Mesangial cell (primary cell): ENCODE measurements around the gene CBX4. TPM values are rescaled to one million over a fixed set of nuclear protein-coding genes. Genes with fewer than 3 reads are reported as not detected.

Experiments
- total RNA-seq: library from RNA; depleted of rRNA; stranded (reverse); fragments of >200 nt; gene quantifications from 2 replicates; pipeline ENCODE4 v1.2.3, GENCODE V29; 2015

Gene CBX4
- 8.8 and 12.2 TPM in 2 replicates for total RNA-seq

DNA sequence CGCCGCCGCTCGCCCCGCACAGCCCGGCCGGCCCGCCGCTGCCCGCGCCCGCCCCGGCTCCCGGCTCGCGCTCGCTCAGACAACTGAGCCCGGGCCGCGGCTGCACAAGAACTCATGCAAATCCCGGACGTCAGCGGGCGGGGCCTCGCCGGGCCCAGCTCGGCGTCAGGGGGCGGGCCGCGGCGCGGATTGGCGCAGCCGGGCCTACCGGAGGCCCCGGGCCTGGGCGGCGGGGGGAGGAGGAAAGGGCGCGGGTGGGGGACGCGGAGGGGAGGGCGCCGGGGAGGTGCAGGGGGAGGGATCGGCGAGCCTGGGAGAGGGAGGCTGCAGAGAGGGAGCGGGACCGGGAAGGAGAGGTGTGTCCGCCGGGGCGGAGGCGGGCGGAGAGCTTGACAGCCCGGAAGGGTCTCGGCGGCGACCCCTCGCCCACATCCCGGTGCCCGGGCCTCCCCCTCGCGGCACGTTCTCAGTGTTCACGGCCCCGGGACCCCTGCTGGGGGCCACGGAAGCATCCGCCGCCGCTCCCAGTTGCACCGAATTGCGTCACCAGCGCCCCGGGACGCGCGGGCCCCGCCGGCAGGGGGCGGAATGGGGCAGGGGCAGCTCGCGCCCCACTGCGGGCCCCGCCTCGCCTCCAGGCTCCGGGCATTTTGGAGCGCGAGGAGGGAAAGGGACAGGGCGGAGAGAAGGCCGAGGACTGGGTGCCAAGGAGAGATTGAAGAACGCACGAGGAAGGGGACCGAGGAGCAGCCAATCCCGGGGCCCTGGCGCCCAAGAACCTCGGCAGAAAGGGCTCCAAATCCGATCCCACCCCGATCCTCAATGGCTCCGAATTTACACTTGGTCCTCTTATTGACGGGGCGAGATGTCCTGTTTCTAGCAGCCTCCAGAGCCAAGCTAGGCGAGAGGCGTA, at the start of gene CBX4:
TSS of gene CBX4 (minus strand) at position 85 of the 913 bp plus-strand sequence. CDS start 189 bp downstream, outside the sequence.

DNA sequence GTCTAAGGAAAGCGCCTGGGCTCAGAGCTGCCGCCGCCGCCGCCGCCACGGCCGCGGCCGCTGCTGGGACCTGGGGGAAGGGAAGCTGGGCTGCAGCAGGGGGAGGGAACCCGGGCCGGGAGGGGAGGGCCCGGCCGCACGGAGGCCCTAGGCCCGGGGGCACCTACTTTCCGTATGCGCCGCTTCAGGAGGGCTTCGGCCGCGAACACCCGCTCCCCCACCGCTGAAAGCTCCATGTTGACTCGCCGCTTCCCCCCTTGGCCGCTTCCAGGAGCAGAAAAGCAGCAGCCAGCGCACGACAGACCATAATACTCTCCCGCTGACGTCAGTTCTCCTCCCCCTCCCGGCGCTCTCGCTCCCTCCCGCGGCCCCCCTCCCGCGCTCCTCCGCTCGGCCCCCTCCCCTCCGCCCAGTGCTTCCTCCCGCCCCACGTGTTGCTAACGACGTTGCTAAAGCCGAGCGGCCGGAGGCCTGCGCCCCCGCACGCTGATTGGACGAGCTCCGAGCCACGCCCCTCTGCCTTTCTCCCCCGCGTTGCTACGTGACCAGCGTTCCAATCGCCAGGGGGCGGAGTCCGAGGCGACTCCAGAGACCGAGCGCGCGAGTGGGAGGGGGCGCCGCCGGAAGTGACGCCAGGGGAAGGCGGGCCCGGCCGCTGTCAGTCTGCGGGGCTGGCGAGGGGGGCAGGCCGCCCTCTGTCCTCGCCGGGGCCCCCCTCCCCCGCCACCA, 42.3 kb downstream of the CBX4 start, which contains the start of gene CBX8:
TSS of gene CBX8 (minus strand) at position 315 of the 729 bp plus-strand sequence. CDS start at position 236, 79 bp downstream.

Other genes starting within 250 kb of the CBX4 start
- gene RBFOX3, start 228.4 kb downstream of the CBX4 start, total RNA-seq, result not detected in 2 replicates
- gene ENPP7, start 108.5 kb downstream of the CBX4 start, total RNA-seq, result not detected in 2 replicates
- gene CBX2, start 61.3 kb downstream of the CBX4 start, total RNA-seq, result 1.6 and 4.9 TPM in 2 replicates
- 3.1 and 6.2 TPM in 2 replicates for gene CBX8, start 42.4 kb downstream of the CBX4 start, total RNA-seq
- 27.1 and 53.6 TPM in 2 replicates for gene TBC1D16, start 196.4 kb upstream of the CBX4 start, total RNA-seq
- gene CCDC40, start 197.2 kb upstream of the CBX4 start, total RNA-seq, result 2.3 and 5.2 TPM in 2 replicates